ENCODE measurements around the gene PAOX. TPM values are rescaled to one million over a fixed set of nuclear protein-coding genes. Genes with fewer than 3 reads are reported as not detected.
A peak's percentile ranks its signal among the peaks of the same experiment; 100 is the strongest.
"Not testable (repeated sequence)": the region's sequence is repeated elsewhere in the genome, so short reads cannot be mapped to it uniquely, and the experiment has no call there.

The PAOX gene
- total and polyA plus RNA-seq, 2 donors (not counting 1 experiment from before 2014, with no cell fraction given): 2.4 to 9.2 TPM

- Histone ChIP-seq H3K4me2 (ENCODE audit: extremely low read depth, insufficient read depth, low read length) (no peak overlapping the region), H3K27ac (ENCODE audit: insufficient read depth, low read length) (no peak overlapping the region), H3K36me3 (ENCODE audit: control insufficient read depth, insufficient read depth, low read length) (peaks cover 1% of the 10 kb centered on the region), H4K20me1 (ENCODE audit: control insufficient read depth, extremely low read depth, insufficient read depth, low read length) (no peaks in the 10 kb centered on the region), H3K9me3 (ENCODE audit: control insufficient read depth, insufficient read depth, low read depth, low read length) (no peaks in the 10 kb centered on the region), H3K27me3 (ENCODE audit: control insufficient read depth, insufficient read depth, low read length) (no peaks in the 10 kb centered on the region), H3K4me1 (ENCODE audit: control insufficient read depth, extremely low read depth, insufficient read depth, low read length) (no peaks in the 10 kb centered on the region), H2AFZ (ENCODE audit: low read length) (no peak overlapping the region), H3K4me3 (replicated peaks in 1 of 4; ENCODE audit: control extremely low read depth in 1 of 4, insufficient read depth in 1 of 4, low read depth in 3 of 4, low read length in 4 of 4) (no peak overlapping the region), H3K79me2 (ENCODE audit: control insufficient read depth, insufficient read depth, low read length) (peaks cover 29% of the 10 kb centered on the region), H3K9ac (ENCODE audit: insufficient read depth, low read length) (no peak overlapping the region)
- peak in 1 of 2 donors; percentile 81 for DNase-seq (ENCODE audit: low read depth in 2 of 2)
- no peak for TF ChIP-seq EZH2 (IDR thresholded peaks at IDR 0.05; ENCODE audit: low read length, missing control alignments)
- TF ChIP-seq CTCF (conservative IDR thresholded peaks at IDR 0.05 in 1 of 2, IDR thresholded peaks at IDR 0.05 in 1 of 2; ENCODE audit: low read depth in 1 of 2, low read length in 2 of 2): no peak
Measured at GRCh38 chr10:133411523-133412380, 32.7 kb downstream of the PAOX start.

GRCh38 chr10:133412381-133412711 is 33.3 kb downstream of the PAOX start:
- Histone ChIP-seq H3K4me1 (ENCODE audit: control insufficient read depth, extremely low read depth, insufficient read depth, low read length) (no peaks in the 10 kb centered on the region), H3K36me3 (ENCODE audit: control insufficient read depth, insufficient read depth, low read length) (peaks cover 1% of the 10 kb centered on the region), H2AFZ (ENCODE audit: low read length) (no peak overlapping the region), H3K79me2 (ENCODE audit: control insufficient read depth, insufficient read depth, low read length) (peaks cover 24% of the 10 kb centered on the region), H4K20me1 (ENCODE audit: control insufficient read depth, extremely low read depth, insufficient read depth, low read length) (no peaks in the 10 kb centered on the region), H3K27me3 (ENCODE audit: control insufficient read depth, insufficient read depth, low read length) (no peaks in the 10 kb centered on the region), H3K4me2 (ENCODE audit: extremely low read depth, insufficient read depth, low read length) (no peak overlapping the region), H3K4me3 (replicated peaks in 1 of 4; ENCODE audit: control extremely low read depth in 1 of 4, insufficient read depth in 1 of 4, low read depth in 3 of 4, low read length in 4 of 4) (no peak overlapping the region), H3K9ac (ENCODE audit: insufficient read depth, low read length) (no peak overlapping the region), H3K27ac (ENCODE audit: insufficient read depth, low read length) (no peak overlapping the region), H3K9me3 (ENCODE audit: control insufficient read depth, insufficient read depth, low read depth, low read length) (no peaks in the 10 kb centered on the region)
- DNase-seq (ENCODE audit: low read depth in 2 of 2): no peak
- TF ChIP-seq CTCF (conservative IDR thresholded peaks at IDR 0.05 in 1 of 2, IDR thresholded peaks at IDR 0.05 in 1 of 2; ENCODE audit: low read depth in 1 of 2, low read length in 2 of 2): no peak
- no peak for TF ChIP-seq EZH2 (IDR thresholded peaks at IDR 0.05; ENCODE audit: low read length, missing control alignments)

GRCh38 chr10:133414401-133414800 is 35.3 kb downstream of the PAOX start:
- not testable (repeated sequence) for H3K27me3 ChIP-seq (ENCODE audit: control insufficient read depth, insufficient read depth, low read length); H3K36me3 ChIP-seq (ENCODE audit: control insufficient read depth, insufficient read depth, low read length); H4K20me1 ChIP-seq (ENCODE audit: control insufficient read depth, extremely low read depth, insufficient read depth, low read length); H3K4me3 ChIP-seq (replicated peaks in 1 of 4; ENCODE audit: control extremely low read depth in 1 of 4, insufficient read depth in 1 of 4, low read depth in 3 of 4, low read length in 4 of 4); H3K4me1 ChIP-seq (ENCODE audit: control insufficient read depth, extremely low read depth, insufficient read depth, low read length); DNase-seq (ENCODE audit: low read depth in 2 of 2); H3K4me2 ChIP-seq (ENCODE audit: extremely low read depth, insufficient read depth, low read length); H3K27ac ChIP-seq (ENCODE audit: insufficient read depth, low read length); H2AFZ ChIP-seq (ENCODE audit: low read length); H3K9ac ChIP-seq (ENCODE audit: insufficient read depth, low read length); H3K9me3 ChIP-seq (ENCODE audit: control insufficient read depth, insufficient read depth, low read depth, low read length); H3K79me2 ChIP-seq (ENCODE audit: control insufficient read depth, insufficient read depth, low read length)
